B cell (primary cell): ENCODE measurements around the gene LAMA2. TPM values are rescaled to one million over a fixed set of nuclear protein-coding genes. Genes with fewer than 3 reads are reported as not detected.

ENCODE experiments used
- ATAC-seq: fragments of 200-7000 bp; cut with Tn5 transposase; one replicate; pipeline ENCODE4 v1.10.0; 2021; ENCODE audit warnings: low read depth, mild to moderate bottlenecking, moderate number of reproducible peaks, moderate library complexity
- CTCF ChIA-PET: fragments of 350-600 bp; sonication (Branson Sonifier 250); formaldehyde crosslinking; loops from one replicate; lab custom pipeline; 2021; ENCODE audit warnings: antibody characterized with exemption, inconsistent platforms; lab: Charles Lee
- POLR2A ChIA-PET: fragments of 350-600 bp; sonication (Branson Sonifier 250); formaldehyde crosslinking; loops from one replicate; lab custom pipeline; 2021; ENCODE audit warnings: antibody characterized with exemption; lab: Charles Lee
- DNase-seq: peaks from one replicate; pipeline ENCODE4 v3.0.0; 2013
- H2AFZ ChIP-seq: 2 replicates; pipeline ENCODE4 v1.6.1; 2012; ENCODE audit warnings: mild to moderate bottlenecking, low read depth, low read length; ENCODE audit not compliant: insufficient read depth, poor library complexity, severe bottlenecking
- H3K27ac ChIP-seq, 2 donors: 1 replicate in 1 of 2; 2 replicates in 1 of 2; pipeline ENCODE4 v1.5.1; 2012 to 2013; ENCODE audit warnings: low read length in 2 of 2, mild to moderate bottlenecking in 2 of 2, moderate library complexity in 1 of 2
- H3K27me3 ChIP-seq, 4 experiments: fragments of 200-600 bp in 1 of 4; sonication (generic) in 1 of 4; replicated peaks in 1 of 4; 1 replicate in 2 of 4; 2 replicates in 2 of 4; pipeline versions ENCODE4 v1.6.1 to v1.7.0; 2013 to 2016; ENCODE audit warnings: low read length in 3 of 4, mild to moderate bottlenecking in 2 of 4, mixed read lengths in 1 of 4, moderate library complexity in 1 of 4; ENCODE audit not compliant: insufficient read depth in 4 of 4, control insufficient read depth in 3 of 4; ENCODE audit errors: control extremely low read depth in 1 of 4
- H3K36me3 ChIP-seq, 2 experiments: replicated peaks in 1 of 2; 1 replicate in 1 of 2; 2 replicates in 1 of 2; pipeline versions ENCODE4 v1.6.1 to v1.7.1; 2013; ENCODE audit warnings: low read length in 1 of 2; ENCODE audit not compliant: insufficient read depth in 2 of 2, control insufficient read depth in 1 of 2; ENCODE audit errors: control extremely low read depth in 1 of 2, extremely low read depth in 1 of 2
- H3K4me1 ChIP-seq, 2 donors: fragments of 200-600 bp in 1 of 2; sonication (generic) in 1 of 2; 1 replicate in 1 of 2; 2 replicates in 1 of 2; pipeline versions ENCODE4 v1.5.1 to v1.6.1; 2013 to 2017; ENCODE audit warnings: low read length in 2 of 2; ENCODE audit not compliant: control insufficient read depth in 2 of 2, insufficient read depth in 2 of 2
- H3K4me2 ChIP-seq: replicated peaks from 2 replicates; pipeline ENCODE3; 2012; ENCODE audit warnings: mild to moderate bottlenecking, low read depth, low read length; ENCODE audit not compliant: poor library complexity, severe bottlenecking
- H3K4me3 ChIP-seq, 5 experiments: fragments of 200-600 bp in 1 of 5; sonication (generic) in 1 of 5; 1 replicate in 3 of 5; 2 replicates in 2 of 5; pipeline versions ENCODE4 v1.5.1 to v1.7.0; 2011 to 2016; ENCODE audit warnings: low read length in 4 of 5, mild to moderate bottlenecking in 4 of 5, low read depth in 2 of 5, control low read depth in 1 of 5, moderate library complexity in 1 of 5; ENCODE audit not compliant: insufficient read depth in 1 of 5; ENCODE audit errors: control extremely low read depth in 1 of 5, extremely low read depth in 1 of 5
- H3K79me2 ChIP-seq: fragments of 200-600 bp; sonication (generic); one replicate; pipeline ENCODE4 v1.6.0; 2016; ENCODE audit warnings: low read length; ENCODE audit not compliant: control insufficient read depth, insufficient read depth
- H3K9ac ChIP-seq: fragments of 200-600 bp; sonication (generic); 2 replicates; pipeline ENCODE4 v1.6.1; 2017; ENCODE audit warnings: mild to moderate bottlenecking, low read length, moderate library complexity
- H3K9me3 ChIP-seq, 3 donors: one replicate each; pipeline versions ENCODE4 v1.6.1 to v1.7.1; 2013; ENCODE audit warnings: low read length in 2 of 3; ENCODE audit not compliant: control insufficient read depth in 2 of 3, insufficient read depth in 1 of 3; ENCODE audit errors: control extremely low read depth in 1 of 3
- H4K20me1 ChIP-seq: 2 replicates; pipeline ENCODE4 v1.6.0; 2012; ENCODE audit warnings: mild to moderate bottlenecking, low read length; ENCODE audit not compliant: insufficient read depth, control insufficient read depth, poor library complexity, severe bottlenecking
- H3K27ac Mint-ChIP-seq: one replicate; pipeline ENCODE4 v1.8.0; 2021; ENCODE audit warnings: mixed read lengths
- H3K27me3 Mint-ChIP-seq: one replicate; pipeline ENCODE4 v1.8.0; 2021; ENCODE audit warnings: mixed read lengths
- H3K4me1 Mint-ChIP-seq: one replicate; pipeline ENCODE4 v1.8.0; 2021; ENCODE audit warnings: mixed read lengths
- H3K4me3 Mint-ChIP-seq: one replicate; pipeline ENCODE4 v1.8.0; 2021; ENCODE audit warnings: mixed read lengths
- H3K9me3 Mint-ChIP-seq: one replicate; pipeline ENCODE4 v1.8.0; 2022; ENCODE audit warnings: mixed read lengths; ENCODE audit not compliant: insufficient read depth
- CTCF ChIP-seq: fragments of 200-600 bp; IDR thresholded peaks from one replicate; pipeline ENCODE4 v1.8.0; 2022; ENCODE audit warnings: antibody characterized with exemption, mild to moderate bottlenecking
- EZH2 ChIP-seq: IDR thresholded peaks from 2 replicates; pipeline ENCODE4 v1.6.1; 2012; ENCODE audit warnings: borderline replicate concordance, low read depth, mild to moderate bottlenecking, moderate library complexity, low read length; ENCODE audit not compliant: insufficient read depth, poor library complexity, severe bottlenecking
- WGBS: methylation state at CpG from one replicate; pipeline ENCODE4 v1.1.5; 2013; ENCODE audit warnings: missing lambda C conversion rate; ENCODE audit not compliant: insufficient coverage; 5-methylcytosine and 5-hydroxymethylcytosine counted together
- intact Hi-C: fragments of 100-400 bp; cut with micrococcal nuclease; formaldehyde crosslinking; loops from one replicate; pipeline ENCODE4 v1.10.0; 2022
- polyA plus RNA-seq: library from polyadenylated mRNA; depleted of rRNA; stranded (reverse); fragments of >200 nt; gene quantifications from 2 replicates; pipeline ENCODE4 v1.2.3, GENCODE V29; 2012
- total RNA-seq, 2 donors: library from RNA; stranded (reverse); fragments of 120-200 nt in 1 of 2; gene quantifications; 1 replicate in 1 of 2; 2 replicates in 1 of 2; pipeline versions ENCODE4 v1.2.3 to v1.2.4, GENCODE V29; 2013 to 2022

LAMA2 gene
- total and polyA plus RNA-seq, 2 donors (not counting 1 experiment from before 2014, with no cell fraction given) = 0.16 TPM; not detected in 1

GRCh38 chr6:129279343-129280292, 396.7 kb downstream of the LAMA2 start:
- Mint-ChIP-seq H3K4me3 (no peak overlapping the region), H3K27ac (no peak overlapping the region), H3K27me3 (peaks cover 19% of the 10 kb centered on the region), H3K9me3 (no peaks in the 10 kb centered on the region), H3K4me1 (no peaks in the 10 kb centered on the region)
- POLR2A ChIA-PET = no interaction called here
- Histone ChIP-seq H3K9ac (no peak overlapping the region), H3K27ac (no peak overlapping the region), H3K36me3 (no peaks in the 10 kb centered on the region), H3K4me1 (no peaks in the 10 kb centered on the region), H2AFZ (no peak overlapping the region), H3K4me2 (no peak overlapping the region), H4K20me1 (no peaks in the 10 kb centered on the region), H3K9me3 (no peaks in the 10 kb centered on the region), H3K79me2 (no peaks in the 10 kb centered on the region), H3K27me3 (peaks cover 0 to 3% (median 0%) of the 10 kb centered on the region in 4 experiments), H3K4me3 (no peak overlapping the region)
- ATAC-seq (no peak), DNase-seq (no peak)
- intact Hi-C loops = no loop called here
- no peak for TF ChIP-seq EZH2
- TF ChIP-seq CTCF = no peak
- CTCF ChIA-PET = no interaction called here
- WGBS = 59% methylated on average over 4 of the region's 11 CpGs

GRCh38 chr6:129280293-129280644, 397.3 kb downstream of the LAMA2 start:
- intact Hi-C loops = no loop called here
- CTCF ChIA-PET = no interaction called here
- TF ChIP-seq EZH2 = no peak
- TF ChIP-seq CTCF = no peak
- no peaks in the 10 kb centered on the region for H3K79me2 ChIP-seq
- Mint-ChIP-seq H3K27me3 (peaks cover 21% of the 10 kb centered on the region), H3K9me3 (no peaks in the 10 kb centered on the region), H3K27ac (no peak overlapping the region), H3K4me1 (no peaks in the 10 kb centered on the region), H3K4me3 (no peak overlapping the region)
- H3K36me3 ChIP-seq = no peaks in the 10 kb centered on the region
- no peak overlapping the region for H3K9ac ChIP-seq
- peaks cover 0 to 3% (median 0%) of the 10 kb centered on the region in 4 experiments for H3K27me3 ChIP-seq
- POLR2A ChIA-PET = no interaction called here
- ATAC-seq (no peak), DNase-seq (no peak)
- H3K4me2 ChIP-seq = no peak overlapping the region
- H2AFZ ChIP-seq = no peak overlapping the region
- H3K4me1 ChIP-seq = no peaks in the 10 kb centered on the region
- no peak overlapping the region for H3K4me3 ChIP-seq
- no peaks in the 10 kb centered on the region for H3K9me3 ChIP-seq
- H3K27ac ChIP-seq = no peak overlapping the region
- no peaks in the 10 kb centered on the region for H4K20me1 ChIP-seq
